ENCODE measurements around the gene HTR1E. TPM values are rescaled to one million over a fixed set of nuclear protein-coding genes. Genes with fewer than 3 reads are reported as not detected.

The HTR1E gene
- total RNA-seq, 1 experiment from 2014 or later = not detected

DNA sequence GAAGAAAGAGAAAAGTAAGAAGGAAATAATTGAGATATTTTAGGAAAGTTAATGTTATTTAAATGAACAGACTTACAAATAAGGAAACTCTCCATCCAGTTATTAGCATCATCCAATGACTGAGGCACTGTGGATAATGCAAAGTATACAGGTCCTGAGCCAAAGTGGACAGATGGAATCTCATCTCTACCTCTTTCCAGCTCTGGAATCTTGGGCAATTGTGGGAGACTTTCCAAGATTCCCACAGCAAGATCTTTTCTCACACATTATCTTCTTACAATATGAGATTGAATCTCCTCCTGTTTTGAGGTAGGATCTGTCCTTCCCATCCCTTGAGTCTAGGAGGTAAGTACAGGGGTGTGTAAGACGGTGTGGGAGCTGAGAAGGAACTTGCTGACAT lies 28.9 kb downstream of the HTR1E start:
- DNase-seq = no peak
- POLR2A ChIA-PET = no interaction called here
- no peak overlapping the region for H3K27ac Mint-ChIP-seq (ENCODE audit: unreplicated experiment)
- H3K4me3 Mint-ChIP-seq (ENCODE audit: unreplicated experiment) = no peak overlapping the region
- no TSS peak for BruUV-seq (replicated peaks)
- CTCF ChIA-PET = no interaction called here
- Histone ChIP-seq H3K4me3 (ENCODE audit: low read depth, low read length) (no peak overlapping the region), H3K27me3 (replicated peaks; ENCODE audit: control insufficient read depth, insufficient read depth, low read length) (no peaks in the 10 kb centered on the region), H3K4me1 (no peaks in the 10 kb centered on the region), H3K36me3 (ENCODE audit: control insufficient read depth, insufficient read depth, low read length) (no peaks in the 10 kb centered on the region), H3K9me3 (no peaks in the 10 kb centered on the region)
- H3K36me3 Mint-ChIP-seq (ENCODE audit: insufficient read depth, unreplicated experiment) = no peaks in the 10 kb centered on the region
- TF ChIP-seq, protein P1, sequence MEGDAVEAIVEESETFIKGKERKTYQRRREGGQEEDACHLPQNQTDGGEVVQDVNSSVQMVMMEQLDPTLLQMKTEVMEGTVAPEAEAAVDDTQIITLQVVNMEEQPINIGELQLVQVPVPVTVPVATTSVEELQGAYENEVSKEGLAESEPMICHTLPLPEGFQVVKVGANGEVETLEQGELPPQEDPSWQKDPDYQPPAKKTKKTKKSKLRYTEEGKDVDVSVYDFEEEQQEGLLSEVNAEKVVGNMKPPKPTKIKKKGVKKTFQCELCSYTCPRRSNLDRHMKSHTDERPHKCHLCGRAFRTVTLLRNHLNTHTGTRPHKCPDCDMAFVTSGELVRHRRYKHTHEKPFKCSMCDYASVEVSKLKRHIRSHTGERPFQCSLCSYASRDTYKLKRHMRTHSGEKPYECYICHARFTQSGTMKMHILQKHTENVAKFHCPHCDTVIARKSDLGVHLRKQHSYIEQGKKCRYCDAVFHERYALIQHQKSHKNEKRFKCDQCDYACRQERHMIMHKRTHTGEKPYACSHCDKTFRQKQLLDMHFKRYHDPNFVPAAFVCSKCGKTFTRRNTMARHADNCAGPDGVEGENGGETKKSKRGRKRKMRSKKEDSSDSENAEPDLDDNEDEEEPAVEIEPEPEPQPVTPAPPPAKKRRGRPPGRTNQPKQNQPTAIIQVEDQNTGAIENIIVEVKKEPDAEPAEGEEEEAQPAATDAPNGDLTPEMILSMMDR (IDR thresholded peaks at IDR 0.05; ENCODE audit: insufficient read depth in 1 of 2, low read depth in 1 of 2, low read length in 1 of 2, severe bottlenecking in 1 of 2, unreplicated experiment in 1 of 2) = no peak
- intact Hi-C loops (cut with micrococcal nuclease; ENCODE audit: unreplicated experiment) = no loop called here
- peaks cover 6% of the 10 kb centered on the region for H3K27me3 Mint-ChIP-seq (ENCODE audit: insufficient read depth, unreplicated experiment)
- no peaks in the 10 kb centered on the region for H3K4me1 Mint-ChIP-seq (ENCODE audit: low read depth, unreplicated experiment)
- no peaks in the 10 kb centered on the region for H3K9me3 Mint-ChIP-seq (ENCODE audit: unreplicated experiment)

DNA sequence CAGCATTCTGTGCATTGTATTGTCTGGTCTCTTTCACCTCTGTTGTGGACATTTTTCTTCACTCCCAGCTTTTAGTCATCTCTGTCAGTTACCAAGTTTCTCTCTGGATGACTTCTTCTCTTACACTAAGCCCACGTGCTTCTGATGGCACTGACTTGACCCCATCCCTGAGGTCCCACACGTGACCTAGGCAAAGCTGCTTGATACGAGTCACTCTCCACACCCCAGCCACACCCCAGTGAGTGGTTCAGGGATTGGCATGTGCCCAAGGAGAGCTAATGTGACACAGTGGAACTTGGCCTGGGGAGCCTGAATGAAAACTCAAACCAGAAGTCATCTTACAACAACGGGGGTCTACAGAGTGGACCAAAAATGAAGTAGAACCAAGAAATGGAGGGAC lies 32.2 kb downstream of the HTR1E start:
- Histone ChIP-seq H3K9me3 (no peaks in the 10 kb centered on the region), H3K27me3 (replicated peaks; ENCODE audit: control insufficient read depth, insufficient read depth, low read length) (no peaks in the 10 kb centered on the region), H3K4me3 (ENCODE audit: low read depth, low read length) (no peak overlapping the region), H3K4me1 (no peaks in the 10 kb centered on the region), H3K36me3 (ENCODE audit: control insufficient read depth, insufficient read depth, low read length) (no peaks in the 10 kb centered on the region)
- no peak for DNase-seq
- no peaks in the 10 kb centered on the region for H3K4me1 Mint-ChIP-seq (ENCODE audit: low read depth, unreplicated experiment)
- ChIA-PET POLR2A (no interaction called here), CTCF (no interaction called here)
- no peaks in the 10 kb centered on the region for H3K9me3 Mint-ChIP-seq (ENCODE audit: unreplicated experiment)
- no peak overlapping the region for H3K4me3 Mint-ChIP-seq (ENCODE audit: unreplicated experiment)
- intact Hi-C loops (cut with micrococcal nuclease; ENCODE audit: unreplicated experiment) = no loop called here
- H3K36me3 Mint-ChIP-seq (ENCODE audit: insufficient read depth, unreplicated experiment) = no peaks in the 10 kb centered on the region
- no peak overlapping the region for H3K27ac Mint-ChIP-seq (ENCODE audit: unreplicated experiment)
- TF ChIP-seq, protein P1 (IDR thresholded peaks at IDR 0.05; ENCODE audit: insufficient read depth in 1 of 2, low read depth in 1 of 2, low read length in 1 of 2, severe bottlenecking in 1 of 2, unreplicated experiment in 1 of 2) = no peak
- H3K27me3 Mint-ChIP-seq (ENCODE audit: insufficient read depth, unreplicated experiment) = peaks cover 9% of the 10 kb centered on the region
- no TSS peak for BruUV-seq (replicated peaks)

DNA sequence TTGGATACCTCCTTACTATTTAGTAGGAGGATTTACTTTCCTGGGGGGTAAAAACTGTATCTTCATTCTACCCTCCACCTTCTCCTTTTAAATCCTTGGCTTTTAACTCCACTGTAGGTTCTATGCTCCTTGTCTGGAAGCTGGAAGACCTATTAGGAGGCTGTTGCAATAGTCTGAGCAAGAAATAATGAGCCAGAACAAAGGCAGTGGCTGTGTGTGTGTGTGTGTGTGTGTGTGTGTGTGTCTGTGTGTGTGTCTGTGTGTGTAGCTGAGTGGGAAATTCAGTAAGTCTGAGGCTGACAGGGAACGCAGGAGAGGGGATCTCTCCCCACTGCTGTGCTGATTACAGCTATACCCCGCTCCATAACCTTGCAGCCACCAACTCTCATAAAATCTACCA lies 35.8 kb downstream of the HTR1E start:
- no peak overlapping the region for H3K4me3 Mint-ChIP-seq (ENCODE audit: unreplicated experiment)
- TF ChIP-seq, protein P1 (IDR thresholded peaks at IDR 0.05; ENCODE audit: insufficient read depth in 1 of 2, low read depth in 1 of 2, low read length in 1 of 2, severe bottlenecking in 1 of 2, unreplicated experiment in 1 of 2) = no peak
- intact Hi-C loops (cut with micrococcal nuclease; ENCODE audit: unreplicated experiment) = no loop called here
- H3K9me3 ChIP-seq = no peaks in the 10 kb centered on the region
- H3K27me3 ChIP-seq (replicated peaks; ENCODE audit: control insufficient read depth, insufficient read depth, low read length) = no peaks in the 10 kb centered on the region
- peaks cover 16% of the 10 kb centered on the region for H3K27me3 Mint-ChIP-seq (ENCODE audit: insufficient read depth, unreplicated experiment)
- no peaks in the 10 kb centered on the region for H3K4me1 ChIP-seq
- H3K4me1 Mint-ChIP-seq (ENCODE audit: low read depth, unreplicated experiment) = no peaks in the 10 kb centered on the region
- no peak overlapping the region for H3K27ac Mint-ChIP-seq (ENCODE audit: unreplicated experiment)
- DNase-seq = no peak
- H3K9me3 Mint-ChIP-seq (ENCODE audit: unreplicated experiment) = no peaks in the 10 kb centered on the region
- POLR2A ChIA-PET = no interaction called here
- no peaks in the 10 kb centered on the region for H3K36me3 ChIP-seq (ENCODE audit: control insufficient read depth, insufficient read depth, low read length)
- no TSS peak for BruUV-seq (replicated peaks)
- no peaks in the 10 kb centered on the region for H3K36me3 Mint-ChIP-seq (ENCODE audit: insufficient read depth, unreplicated experiment)
- no peak overlapping the region for H3K4me3 ChIP-seq (ENCODE audit: low read depth, low read length)
- CTCF ChIA-PET = no interaction called here
